Activated CD4-positive, alpha-beta T cell treated with anti-CD3 and anti-CD28 coated beads, Interleukin-2, amount 50 U/mL, for 24 hours (primary cell): ENCODE results near the gene TBC1D22A.

Experiments
- DNase-seq, 2 donors: peaks; one replicate each; pipeline ENCODE4 v3.0.0-alpha.2; 2020; ENCODE audit warnings: low read depth in 1 of 2, low spot score in 1 of 2

TBC1D22A gene

GRCh38 chr22:47021371-47022074 lies 259.1 kb downstream of the TBC1D22A start:
- DNase-seq = no peak

DNA sequence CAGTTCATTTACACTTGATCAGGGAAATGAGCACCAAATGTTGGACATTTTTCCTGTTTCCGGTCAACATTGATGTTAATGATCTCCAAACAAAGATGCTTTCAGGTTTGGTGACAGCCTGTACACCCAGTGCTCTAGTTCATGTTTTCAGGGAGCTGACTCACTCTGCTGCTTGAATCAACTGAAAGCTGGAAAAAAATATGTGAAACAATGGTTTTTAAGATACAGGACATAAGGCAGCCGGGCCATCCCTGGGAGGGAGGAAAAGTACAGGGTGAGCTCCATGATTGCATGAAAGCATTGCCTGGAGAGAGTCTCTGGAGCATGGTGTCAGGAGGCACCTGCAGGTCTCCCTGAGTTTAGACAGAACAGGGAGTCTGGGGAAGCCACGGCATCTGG lies 259.6 kb downstream of the TBC1D22A start:
- DNase-seq = no peak

- no peak for DNase-seq
These were observed 260.0 kb downstream of the TBC1D22A start for GRCh38 chr22:47022475-47022874.

GRCh38 chr22:47023871-47024270 lies 261.4 kb downstream of the TBC1D22A start:
- DNase-seq = no peak

GRCh38 chr22:47027766-47028165 lies 265.3 kb downstream of the TBC1D22A start:
- DNase-seq = no peak

- no peak for DNase-seq
These were observed 267.0 kb downstream of the TBC1D22A start for GRCh38 chr22:47029244-47030074.

DNA sequence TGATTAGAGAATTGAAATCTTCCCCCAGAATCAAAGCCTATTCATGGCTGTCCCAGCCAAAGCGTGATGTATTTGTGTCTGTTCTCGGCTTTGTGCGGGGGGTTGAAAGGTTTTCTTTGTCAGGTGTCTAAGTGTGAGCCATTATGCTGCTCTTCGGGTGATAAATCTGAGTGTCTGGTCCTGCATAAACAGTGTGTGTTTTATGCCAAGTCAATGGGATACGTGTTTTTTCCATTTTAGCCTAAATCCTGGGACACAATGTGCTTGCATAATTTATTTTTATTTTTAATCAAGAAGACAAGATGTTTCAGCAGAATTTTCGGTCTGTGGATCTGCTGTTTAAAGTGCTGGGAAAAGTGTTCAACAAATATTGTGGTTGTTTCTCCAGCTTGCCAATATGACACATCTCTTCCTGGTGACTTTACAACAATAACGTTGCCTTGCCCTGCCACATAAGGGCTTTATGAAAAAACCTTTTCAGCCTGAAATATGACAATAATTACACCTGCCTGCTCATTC lies 267.8 kb downstream of the TBC1D22A start:
- DNase-seq = no peak

DNA sequence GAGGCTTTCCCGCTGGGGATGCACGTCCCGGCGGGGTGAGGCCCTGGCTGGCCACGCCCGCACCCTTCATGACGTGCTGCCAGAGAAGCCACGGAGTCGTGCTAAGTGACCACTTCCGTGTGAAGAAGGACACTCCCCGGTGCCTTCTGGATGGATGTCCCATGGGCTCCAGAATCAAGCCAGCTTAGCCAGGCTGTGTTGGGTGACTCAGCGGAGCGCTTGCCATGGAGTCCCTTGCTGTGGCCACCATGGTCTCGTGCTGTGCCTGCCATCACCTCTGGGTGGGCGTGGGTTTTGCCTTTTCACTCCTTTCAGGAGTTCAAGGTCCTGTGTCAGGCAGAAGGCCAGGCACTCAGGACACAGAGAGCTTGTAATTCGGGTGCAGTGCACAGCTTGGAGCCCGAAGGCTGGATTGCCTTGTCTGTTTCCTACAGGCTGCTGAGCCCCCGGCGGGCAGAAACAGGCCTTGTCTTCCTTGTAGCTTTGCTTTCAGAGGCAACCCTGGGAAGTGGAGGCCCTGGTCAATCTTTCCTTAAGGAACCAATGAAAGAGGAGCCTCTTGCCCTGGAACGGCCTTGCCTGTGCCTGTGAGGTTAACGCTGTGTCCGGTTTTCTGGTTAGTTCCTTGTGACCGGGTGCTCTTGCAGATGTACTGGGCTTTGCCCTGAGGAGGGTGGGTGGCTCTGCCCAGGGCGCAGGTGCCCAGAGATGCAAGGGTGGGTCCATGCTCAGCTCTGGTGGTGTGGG lies 268.6 kb downstream of the TBC1D22A start:
- DNase-seq = no peak

GRCh38 chr22:47031628-47031915 lies 269.1 kb downstream of the TBC1D22A start:
- no peak for DNase-seq

DNA sequence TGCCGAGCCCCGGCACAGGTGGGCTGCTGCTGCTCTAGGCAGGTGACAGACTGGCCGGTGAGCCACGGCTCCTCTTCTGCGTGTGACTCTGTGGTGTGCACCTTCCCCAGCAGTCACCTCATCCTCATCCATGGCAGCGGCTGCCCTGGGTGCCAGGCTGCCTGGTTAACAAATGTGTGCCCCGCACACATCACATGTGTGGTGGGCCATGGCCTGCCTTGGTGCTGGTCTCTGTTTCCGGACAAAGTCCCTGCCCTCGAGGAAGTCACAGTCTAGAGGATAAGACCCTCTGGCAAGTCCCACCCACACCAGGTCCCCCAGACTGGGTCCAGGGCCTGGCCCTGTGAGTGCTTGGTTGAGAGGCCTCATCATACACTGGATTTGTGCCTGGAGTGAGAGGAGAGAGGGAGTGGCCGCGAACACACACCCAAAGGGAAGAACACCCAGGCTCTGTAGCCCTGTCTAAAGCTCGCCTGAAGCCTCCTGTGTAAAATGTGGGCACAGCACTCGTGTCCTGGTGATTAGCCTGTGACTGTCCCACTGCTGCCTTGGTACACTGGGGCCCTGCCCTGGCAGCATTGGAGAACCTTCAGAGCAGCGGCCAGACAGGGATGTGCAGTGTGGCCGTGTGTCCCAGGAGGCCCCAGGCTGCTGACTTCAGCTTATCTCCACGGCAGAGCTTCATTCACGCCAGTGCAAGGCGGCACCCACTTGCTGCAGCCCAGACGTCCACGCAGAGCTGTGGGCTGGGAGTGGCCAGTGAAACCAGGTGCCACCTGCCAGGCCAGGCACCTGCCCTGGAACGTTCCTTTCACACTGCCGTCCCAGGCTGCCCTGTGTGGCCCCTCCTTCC lies 269.9 kb downstream of the TBC1D22A start:
- DNase-seq = no peak

- no peak for DNase-seq
These were observed 270.7 kb downstream of the TBC1D22A start for GRCh38 chr22:47032956-47033647.

- DNase-seq = no peak
These were observed 271.2 kb downstream of the TBC1D22A start for GRCh38 chr22:47033648-47034000.

GRCh38 chr22:47034076-47034808 lies 271.8 kb downstream of the TBC1D22A start:
- no peak for DNase-seq

DNA sequence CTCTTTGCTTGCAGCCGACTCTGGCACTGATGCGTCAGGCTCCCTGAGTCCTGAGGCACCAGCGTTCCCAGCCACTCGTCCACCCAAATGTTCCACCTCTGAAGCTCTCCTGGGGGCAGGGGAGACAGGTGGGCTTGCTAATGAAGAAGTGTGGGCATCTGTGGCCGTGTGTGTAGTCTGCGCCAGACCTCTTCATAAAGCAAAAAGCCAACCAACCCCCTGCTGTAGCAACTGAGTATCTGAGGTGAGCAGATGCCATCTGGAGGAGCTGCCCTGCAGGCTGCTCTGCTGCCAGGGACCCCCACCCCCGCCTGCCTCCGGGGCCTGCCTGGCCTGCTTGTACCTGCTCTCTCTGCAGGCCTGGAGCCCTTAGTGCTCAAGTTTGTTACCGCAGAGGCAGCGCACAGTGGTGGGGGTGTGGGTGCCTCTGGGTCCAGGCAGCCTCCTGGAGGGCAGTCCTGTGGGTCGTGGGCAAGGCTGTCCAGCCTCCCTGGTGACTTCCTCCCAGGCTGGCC lies 272.5 kb downstream of the TBC1D22A start:
- DNase-seq = no peak

- DNase-seq = no peak
These were observed 273.0 kb downstream of the TBC1D22A start for GRCh38 chr22:47035425-47035881.

DNA sequence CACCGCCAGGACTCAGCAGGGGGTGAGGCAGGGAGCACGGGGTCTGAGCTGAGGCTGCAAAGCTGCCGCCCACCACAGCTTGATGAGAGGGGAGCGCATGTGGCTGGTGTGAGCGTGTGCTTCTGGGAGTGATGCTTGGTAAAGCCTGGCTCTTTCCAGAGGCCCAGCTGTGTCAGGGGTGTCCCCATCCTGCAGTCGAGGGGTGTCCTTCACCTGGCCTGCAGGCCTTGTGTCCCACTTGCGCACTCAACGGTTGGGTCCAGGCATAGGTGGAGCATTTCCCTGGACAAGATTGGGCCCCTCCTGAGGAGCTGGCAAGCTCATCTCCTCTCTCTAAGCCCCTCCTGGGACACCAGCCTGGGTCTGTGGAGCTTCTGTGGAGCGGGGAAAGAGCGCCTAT lies 273.9 kb downstream of the TBC1D22A start:
- DNase-seq = no peak

DNA sequence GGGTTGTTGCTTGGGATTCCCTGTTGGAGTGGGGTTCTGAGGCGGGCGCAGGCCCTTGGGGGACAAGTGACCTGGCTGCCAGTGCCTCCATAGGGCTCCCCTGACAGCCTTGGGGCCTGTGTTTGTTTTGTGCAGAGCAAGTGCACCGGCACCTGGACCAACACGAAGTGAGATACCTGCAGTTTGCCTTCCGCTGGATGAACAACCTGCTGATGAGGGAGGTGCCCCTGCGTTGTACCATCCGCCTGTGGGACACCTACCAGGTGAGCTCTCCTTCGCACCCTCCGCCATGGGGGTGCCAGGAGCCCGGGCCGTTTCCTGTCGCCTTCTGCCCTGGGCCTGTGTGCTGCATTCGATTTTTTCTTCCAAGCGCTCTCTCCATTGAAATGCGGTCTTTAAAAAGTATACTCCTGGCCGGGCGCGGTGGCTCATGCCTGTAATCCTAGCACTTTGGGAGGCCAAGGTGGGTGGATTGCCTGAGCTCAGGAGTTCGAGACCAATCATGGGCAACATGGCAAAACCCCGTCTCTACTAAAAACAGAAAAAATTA lies 274.6 kb downstream of the TBC1D22A start:
- DNase-seq = no peak

DNA sequence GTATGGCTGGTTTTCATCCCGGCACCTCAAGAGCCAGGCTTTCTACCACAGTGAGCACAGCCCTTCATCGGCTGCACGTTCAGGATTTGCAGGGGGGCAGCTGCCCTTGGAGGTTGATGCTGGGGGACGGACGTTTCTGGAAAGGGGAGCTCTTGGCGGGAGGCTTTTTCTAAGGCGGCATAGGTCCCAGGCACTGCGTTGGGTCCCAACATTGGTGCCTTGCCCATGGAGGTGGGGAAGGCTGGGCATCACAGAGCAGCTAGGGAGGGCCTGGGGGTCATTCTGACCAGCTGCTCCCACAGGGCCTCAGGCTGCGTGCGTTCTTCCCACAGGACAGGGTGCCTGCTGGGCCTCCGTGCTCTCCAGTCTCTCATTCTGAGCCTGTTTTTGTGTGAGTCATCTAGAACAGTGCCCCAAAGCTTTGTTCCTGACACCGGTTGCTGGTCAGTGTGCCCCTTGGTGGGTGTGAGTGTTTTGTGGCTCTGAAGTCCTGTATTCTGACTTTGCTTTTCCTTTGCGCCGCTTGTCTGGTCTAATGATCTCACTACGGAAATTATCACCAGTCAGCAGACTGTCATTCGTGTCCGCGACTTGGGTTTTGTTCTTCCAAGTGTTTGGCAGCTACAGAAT lies 275.9 kb downstream of the TBC1D22A start:
- DNase-seq = no peak

DNA sequence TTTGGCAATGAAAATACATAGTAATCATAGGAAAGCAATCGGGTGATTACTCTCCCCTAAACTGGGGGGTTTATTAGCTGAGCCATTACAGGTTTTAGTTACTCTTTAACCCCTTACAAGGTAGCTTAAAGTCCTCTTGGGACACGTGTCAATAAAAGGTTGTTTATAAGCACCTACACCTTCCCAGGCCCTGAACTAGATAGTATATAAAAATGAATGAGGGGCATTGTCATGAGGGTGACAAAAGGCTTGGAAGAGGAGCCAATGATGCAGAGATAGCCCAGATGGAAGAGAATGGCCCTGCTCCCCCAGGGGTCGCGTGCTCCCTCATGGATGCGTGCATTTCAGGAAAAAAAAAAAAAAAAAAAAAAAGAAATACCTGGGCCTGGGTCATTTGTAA lies 276.9 kb downstream of the TBC1D22A start:
- no peak for DNase-seq
